Ishikawa (cell line): Measurements from ENCODE around the gene HMGXB3.

Experiments
- EP300 ChIP-seq: IDR thresholded peaks from 2 replicates; pipeline ENCODE4 v1.6.1; 2012; ENCODE audit warnings: borderline replicate concordance
- RAD21 ChIP-seq: IDR thresholded peaks from 2 replicates; pipeline ENCODE4 v1.6.1; 2012; ENCODE audit warnings: low read depth
- TF ChIP-seq, protein P1 (sequence below): IDR thresholded peaks from 2 replicates; pipeline ENCODE4 v1.6.1; 2012; ENCODE audit warnings: low read depth, mild to moderate bottlenecking

DNA sequence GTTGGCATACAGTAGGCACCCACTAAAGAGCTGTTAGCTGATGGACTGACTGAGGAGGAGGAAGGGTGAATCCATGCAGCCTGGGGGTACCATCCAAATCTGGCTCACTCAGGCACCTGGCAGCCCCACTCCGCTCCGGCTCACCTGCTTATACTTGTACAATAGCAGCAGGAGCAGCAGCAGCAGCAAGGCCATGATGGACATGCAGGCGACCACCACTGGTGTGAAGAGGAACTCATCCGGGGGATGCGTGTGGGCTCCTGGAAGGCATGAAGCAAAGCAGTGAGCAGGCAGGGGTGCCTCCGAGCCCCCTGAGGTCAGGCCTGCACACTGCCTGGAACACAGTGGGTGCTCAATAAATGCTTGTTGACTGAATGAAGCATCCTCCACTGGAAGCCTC, 67.5 kb downstream of the HMGXB3 start:
- TF ChIP-seq, protein P1, sequence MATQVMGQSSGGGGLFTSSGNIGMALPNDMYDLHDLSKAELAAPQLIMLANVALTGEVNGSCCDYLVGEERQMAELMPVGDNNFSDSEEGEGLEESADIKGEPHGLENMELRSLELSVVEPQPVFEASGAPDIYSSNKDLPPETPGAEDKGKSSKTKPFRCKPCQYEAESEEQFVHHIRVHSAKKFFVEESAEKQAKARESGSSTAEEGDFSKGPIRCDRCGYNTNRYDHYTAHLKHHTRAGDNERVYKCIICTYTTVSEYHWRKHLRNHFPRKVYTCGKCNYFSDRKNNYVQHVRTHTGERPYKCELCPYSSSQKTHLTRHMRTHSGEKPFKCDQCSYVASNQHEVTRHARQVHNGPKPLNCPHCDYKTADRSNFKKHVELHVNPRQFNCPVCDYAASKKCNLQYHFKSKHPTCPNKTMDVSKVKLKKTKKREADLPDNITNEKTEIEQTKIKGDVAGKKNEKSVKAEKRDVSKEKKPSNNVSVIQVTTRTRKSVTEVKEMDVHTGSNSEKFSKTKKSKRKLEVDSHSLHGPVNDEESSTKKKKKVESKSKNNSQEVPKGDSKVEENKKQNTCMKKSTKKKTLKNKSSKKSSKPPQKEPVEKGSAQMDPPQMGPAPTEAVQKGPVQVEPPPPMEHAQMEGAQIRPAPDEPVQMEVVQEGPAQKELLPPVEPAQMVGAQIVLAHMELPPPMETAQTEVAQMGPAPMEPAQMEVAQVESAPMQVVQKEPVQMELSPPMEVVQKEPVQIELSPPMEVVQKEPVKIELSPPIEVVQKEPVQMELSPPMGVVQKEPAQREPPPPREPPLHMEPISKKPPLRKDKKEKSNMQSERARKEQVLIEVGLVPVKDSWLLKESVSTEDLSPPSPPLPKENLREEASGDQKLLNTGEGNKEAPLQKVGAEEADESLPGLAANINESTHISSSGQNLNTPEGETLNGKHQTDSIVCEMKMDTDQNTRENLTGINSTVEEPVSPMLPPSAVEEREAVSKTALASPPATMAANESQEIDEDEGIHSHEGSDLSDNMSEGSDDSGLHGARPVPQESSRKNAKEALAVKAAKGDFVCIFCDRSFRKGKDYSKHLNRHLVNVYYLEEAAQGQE = no peak
- no peak for TF ChIP-seq EP300
- TF ChIP-seq RAD21 = no peak
